T-helper 2 cell treated with Interferon-gamma antibody and Interleukin-4, amounts not matched to agents 100 ng/mL and 5 ng/mL, for 36 hours (primary cell): ENCODE measurements around the gene CPHXL. TPM values are rescaled to one million over a fixed set of nuclear protein-coding genes. Genes with fewer than 3 reads are reported as not detected.

Source experiments
- intact Hi-C: fragments of 100-400 bp; cut with micrococcal nuclease; formaldehyde crosslinking; loops from one replicate; pipeline ENCODE4 v1.15.1; 2023
- total RNA-seq: library from RNA; stranded (reverse); gene quantifications from 2 replicates; pipeline ENCODE4 v1.2.3, GENCODE V29; 2022

CPHXL gene
- not detected in 2 replicates for total RNA-seq

GRCh38 chr16:75726390-75726789 is at the start of gene CPHXL:
CPHXL (minus strand) TSS chr16:75726490; CDS start chr16:75726442, 48 bp downstream.
- intact Hi-C loops, result no loop called here

GRCh38 chr16:75774197-75774596 is 47.9 kb upstream of the CPHXL start:
- intact Hi-C loops, result no loop called here

- intact Hi-C loops, result no loop called here
Measured at GRCh38 chr16:75770051-75770450, 43.8 kb upstream of the CPHXL start.

GRCh38 chr16:75764154-75764768 is 38.0 kb upstream of the CPHXL start:
- intact Hi-C loops, result loop anchor here (1.0 to 10.0 kb wide), 6 partner anchors 117 to 565 kb away; partner anchors contain the start of genes KARS1 and TERF2IP

- intact Hi-C loops, result loop anchor here (10.0 kb wide), 1 partner anchor 378 kb away; no protein-coding TSS in a partner anchor
Measured at GRCh38 chr16:75763204-75763603, 36.9 kb upstream of the CPHXL start.

GRCh38 chr16:75762746-75763145 is 36.5 kb upstream of the CPHXL start:
- intact Hi-C loops, result loop anchor here (10.0 kb wide), 1 partner anchor 378 kb away; no protein-coding TSS in a partner anchor

GRCh38 chr16:75761108-75761507 is 34.8 kb upstream of the CPHXL start:
- intact Hi-C loops, result loop anchor here (10.0 kb wide), 1 partner anchor 376 kb away; no protein-coding TSS in a partner anchor

- intact Hi-C loops, result loop anchor here (10.0 kb wide), 1 partner anchor 375 kb away; no protein-coding TSS in a partner anchor
Measured at GRCh38 chr16:75760018-75760519, 33.8 kb upstream of the CPHXL start.

- intact Hi-C loops, result no loop called here
Measured at GRCh38 chr16:75758215-75758614, 31.9 kb upstream of the CPHXL start.

- intact Hi-C loops, result no loop called here
Measured at GRCh38 chr16:75754141-75754540, 27.9 kb upstream of the CPHXL start.

- intact Hi-C loops, result no loop called here
Measured at GRCh38 chr16:75750528-75750927, 24.2 kb upstream of the CPHXL start.

- intact Hi-C loops, result no loop called here
Measured at GRCh38 chr16:75746359-75746758, 20.1 kb upstream of the CPHXL start.

GRCh38 chr16:75745823-75746222 is 19.5 kb upstream of the CPHXL start:
- intact Hi-C loops, result no loop called here

GRCh38 chr16:75745242-75745641 is 19.0 kb upstream of the CPHXL start:
- intact Hi-C loops, result no loop called here

GRCh38 chr16:75742424-75743047 is 16.2 kb upstream of the CPHXL start:
- intact Hi-C loops, result no loop called here

GRCh38 chr16:75733305-75734211 is 7.3 kb upstream of the CPHXL start:
- intact Hi-C loops, result no loop called here

- intact Hi-C loops, result no loop called here
Measured at GRCh38 chr16:75732871-75733270, 6.6 kb upstream of the CPHXL start.

- intact Hi-C loops, result no loop called here
Measured at GRCh38 chr16:75727221-75727620, 931 bp upstream of the CPHXL start.

GRCh38 chr16:75718452-75718851 is 7.8 kb downstream of the CPHXL start:
- intact Hi-C loops, result no loop called here

GRCh38 chr16:75714661-75715060 is 11.6 kb downstream of the CPHXL start:
- intact Hi-C loops, result no loop called here

- intact Hi-C loops, result no loop called here
Measured at GRCh38 chr16:75710344-75710743, 15.9 kb downstream of the CPHXL start.

- intact Hi-C loops, result no loop called here
Measured at GRCh38 chr16:75703306-75703705, 23.0 kb downstream of the CPHXL start.
